Astrocyte (in vitro differentiated cells and primary cell): ENCODE results near the gene CALM3. TPM values are rescaled to one million over a fixed set of nuclear protein-coding genes. Genes with fewer than 3 reads are reported as not detected.

Experiments
- DNase-seq: peaks from one replicate; pipeline ENCODE4 v3.0.0-alpha.2; 2010; ENCODE audit warnings: low read depth
- FAIRE-seq: peaks from 2 replicates; lab custom pipeline; 2011; peaks lifted over from hg19 to GRCh38; lab: Jason Lieb, UNC
- H2AFZ ChIP-seq: 2 replicates; pipeline ENCODE4 v1.6.0; 2012; ENCODE audit warnings: low read depth, low read length, inconsistent platforms
- H3K27ac ChIP-seq: 2 replicates; pipeline ENCODE4 v1.5.1; 2011; ENCODE audit warnings: low read depth, low read length, inconsistent platforms
- H3K27me3 ChIP-seq: 2 replicates; pipeline ENCODE4 v1.6.0; 2011; ENCODE audit warnings: low read length, inconsistent platforms; ENCODE audit not compliant: insufficient read depth
- H3K36me3 ChIP-seq: 2 replicates; pipeline ENCODE4 v1.5.1; 2011; ENCODE audit warnings: low read length, inconsistent platforms; ENCODE audit not compliant: insufficient read depth
- H3K4me1 ChIP-seq: 2 replicates; pipeline ENCODE4 v1.5.1; 2011; ENCODE audit warnings: low read length, inconsistent platforms; ENCODE audit not compliant: insufficient read depth
- H3K4me2 ChIP-seq: 2 replicates; pipeline ENCODE4 v1.6.0; 2012; ENCODE audit warnings: low read length, inconsistent platforms
- H3K4me3 ChIP-seq: 2 replicates; pipeline ENCODE4 v1.5.1; 2011; ENCODE audit warnings: low read depth, mild to moderate bottlenecking, low read length, inconsistent platforms; ENCODE audit not compliant: insufficient read depth
- H3K79me2 ChIP-seq: 2 replicates; pipeline ENCODE4 v1.6.0; 2012; ENCODE audit warnings: mild to moderate bottlenecking, low read length, inconsistent platforms; ENCODE audit not compliant: insufficient read depth
- H3K9ac ChIP-seq: 2 replicates; pipeline ENCODE4 v1.6.0; 2012; ENCODE audit warnings: mild to moderate bottlenecking, low read length, inconsistent platforms
- H3K9me3 ChIP-seq: 2 replicates; pipeline ENCODE4 v1.5.1; 2012; ENCODE audit warnings: low read depth, mild to moderate bottlenecking, low read length, inconsistent platforms; ENCODE audit not compliant: insufficient read depth
- H4K20me1 ChIP-seq: 2 replicates; pipeline ENCODE4 v1.6.0; 2012; ENCODE audit warnings: low read length, inconsistent platforms; ENCODE audit not compliant: insufficient read depth
- H3K27ac Mint-ChIP-seq: one replicate; pipeline ENCODE4 v1.8.0; 2021; ENCODE audit warnings: mild to moderate bottlenecking, mixed read lengths; ENCODE audit not compliant: unreplicated experiment
- H3K27me3 Mint-ChIP-seq: one replicate; pipeline ENCODE4 v1.8.0; 2021; ENCODE audit warnings: low read depth, mixed read lengths; ENCODE audit not compliant: unreplicated experiment
- H3K36me3 Mint-ChIP-seq: one replicate; pipeline ENCODE4 v1.8.0; 2021; ENCODE audit warnings: low read depth, mixed read lengths; ENCODE audit not compliant: unreplicated experiment
- H3K4me1 Mint-ChIP-seq: one replicate; pipeline ENCODE4 v1.8.0; 2021; ENCODE audit warnings: low read depth, mixed read lengths; ENCODE audit not compliant: unreplicated experiment
- H3K4me3 Mint-ChIP-seq: one replicate; pipeline ENCODE4 v1.8.0; 2021; ENCODE audit warnings: mild to moderate bottlenecking, moderate library complexity, mixed read lengths; ENCODE audit not compliant: unreplicated experiment
- H3K9me3 Mint-ChIP-seq: one replicate; pipeline ENCODE4 v1.8.0; 2021; ENCODE audit warnings: mild to moderate bottlenecking, mixed read lengths; ENCODE audit not compliant: unreplicated experiment
- EZH2 ChIP-seq: IDR thresholded peaks from 2 replicates; pipeline ENCODE4 v1.6.1; 2012; ENCODE audit warnings: mild to moderate bottlenecking, low read length, inconsistent platforms; ENCODE audit not compliant: insufficient read depth
- total RNA-seq: library from RNA; stranded (reverse); gene quantifications from 2 replicates; pipeline ENCODE4 v1.2.1, GENCODE V29; 2021
- TF ChIP-seq, protein P1 (sequence below): IDR thresholded peaks from 2 replicates; pipeline ENCODE4 v1.5.1; 2011; ENCODE audit warnings: low read depth, mild to moderate bottlenecking, inconsistent platforms, low read length, moderate library complexity; ENCODE audit not compliant: insufficient read depth

Gene CALM3
- total RNA-seq, 1 donor from 2014 or later, result 343 TPM

- Mint-ChIP-seq H3K27me3 (peaks cover 8% of the 10 kb centered on the region), H3K36me3 (no peaks in the 10 kb centered on the region), H3K27ac (no peak within 1 kb of the TSS), H3K4me3 (peak within 1 kb of the TSS; percentile 46), H3K9me3 (peaks cover 2% of the 10 kb centered on the region), H3K4me1 (peaks cover 15% of the 10 kb centered on the region)
- Histone ChIP-seq H3K27ac (no peak within 1 kb of the TSS), H3K4me3 (no peak within 1 kb of the TSS), H4K20me1 (no peaks in the 10 kb centered on the region), H3K9me3 (no peaks in the 10 kb centered on the region), H3K9ac (no peak within 1 kb of the TSS), H3K36me3 (no peaks in the 10 kb centered on the region), H3K79me2 (no peaks in the 10 kb centered on the region), H3K4me1 (peaks cover 26% of the 10 kb centered on the region), H3K4me2 (peak within 1 kb of the TSS; percentile 36), H2AFZ (no peak within 1 kb of the TSS), H3K27me3 (peaks cover 7% of the 10 kb centered on the region)
- FAIRE-seq, result no peak
- no peak for TF ChIP-seq EZH2
- TF ChIP-seq, protein P1, sequence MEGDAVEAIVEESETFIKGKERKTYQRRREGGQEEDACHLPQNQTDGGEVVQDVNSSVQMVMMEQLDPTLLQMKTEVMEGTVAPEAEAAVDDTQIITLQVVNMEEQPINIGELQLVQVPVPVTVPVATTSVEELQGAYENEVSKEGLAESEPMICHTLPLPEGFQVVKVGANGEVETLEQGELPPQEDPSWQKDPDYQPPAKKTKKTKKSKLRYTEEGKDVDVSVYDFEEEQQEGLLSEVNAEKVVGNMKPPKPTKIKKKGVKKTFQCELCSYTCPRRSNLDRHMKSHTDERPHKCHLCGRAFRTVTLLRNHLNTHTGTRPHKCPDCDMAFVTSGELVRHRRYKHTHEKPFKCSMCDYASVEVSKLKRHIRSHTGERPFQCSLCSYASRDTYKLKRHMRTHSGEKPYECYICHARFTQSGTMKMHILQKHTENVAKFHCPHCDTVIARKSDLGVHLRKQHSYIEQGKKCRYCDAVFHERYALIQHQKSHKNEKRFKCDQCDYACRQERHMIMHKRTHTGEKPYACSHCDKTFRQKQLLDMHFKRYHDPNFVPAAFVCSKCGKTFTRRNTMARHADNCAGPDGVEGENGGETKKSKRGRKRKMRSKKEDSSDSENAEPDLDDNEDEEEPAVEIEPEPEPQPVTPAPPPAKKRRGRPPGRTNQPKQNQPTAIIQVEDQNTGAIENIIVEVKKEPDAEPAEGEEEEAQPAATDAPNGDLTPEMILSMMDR, result no peak
- no peak for DNase-seq
Observed at GRCh38 chr19:46635920-46636761, 35.0 kb downstream of the CALM3 start, which contains the start of gene GNG8. GNG8 (minus strand) TSS chr19:46636202; CDS start chr19:46634682, 1,520 bp downstream.

DNA sequence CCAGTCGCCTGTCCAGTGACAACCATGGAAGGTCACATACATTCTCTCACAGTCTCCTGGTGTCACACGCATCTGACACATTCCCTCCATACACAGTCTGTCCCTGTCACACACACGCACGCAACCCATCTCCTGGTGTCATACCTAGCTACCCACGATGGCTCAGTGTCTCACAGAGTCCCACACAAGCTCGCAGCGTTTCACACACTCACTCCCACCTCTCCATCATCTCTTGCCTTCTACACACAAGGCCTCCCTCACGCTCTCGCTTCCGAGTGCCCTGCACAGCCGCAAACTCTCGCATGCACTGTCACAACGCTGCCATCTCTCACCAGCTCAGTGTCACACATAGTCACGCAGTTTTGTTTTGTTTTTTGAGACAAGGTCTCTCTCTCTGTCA lies 36.1 kb downstream of the CALM3 start:
- Histone ChIP-seq H3K9me3 (no peaks in the 10 kb centered on the region), H3K27ac (no peak overlapping the region), H2AFZ (no peak overlapping the region), H3K79me2 (no peaks in the 10 kb centered on the region), H4K20me1 (no peaks in the 10 kb centered on the region), H3K9ac (no peak overlapping the region), H3K27me3 (peaks cover 7% of the 10 kb centered on the region), H3K4me2 (no peak overlapping the region), H3K4me3 (no peak overlapping the region), H3K36me3 (no peaks in the 10 kb centered on the region), H3K4me1 (peaks cover 22% of the 10 kb centered on the region)
- H3K4me1 Mint-ChIP-seq, result peaks cover 7% of the 10 kb centered on the region
- FAIRE-seq (no peak), DNase-seq (no peak)
- no peaks in the 10 kb centered on the region for H3K36me3 Mint-ChIP-seq
- H3K9me3 Mint-ChIP-seq, result peaks cover 2% of the 10 kb centered on the region
- no peak overlapping the region for H3K27ac Mint-ChIP-seq
- peaks cover 5% of the 10 kb centered on the region for H3K27me3 Mint-ChIP-seq
- no peak overlapping the region for H3K4me3 Mint-ChIP-seq
- TF ChIP-seq EZH2, result no peak
- TF ChIP-seq, protein P1, result no peak
